ENCODE measurements around the gene ETV6.

The ETV6 gene

DNA sequence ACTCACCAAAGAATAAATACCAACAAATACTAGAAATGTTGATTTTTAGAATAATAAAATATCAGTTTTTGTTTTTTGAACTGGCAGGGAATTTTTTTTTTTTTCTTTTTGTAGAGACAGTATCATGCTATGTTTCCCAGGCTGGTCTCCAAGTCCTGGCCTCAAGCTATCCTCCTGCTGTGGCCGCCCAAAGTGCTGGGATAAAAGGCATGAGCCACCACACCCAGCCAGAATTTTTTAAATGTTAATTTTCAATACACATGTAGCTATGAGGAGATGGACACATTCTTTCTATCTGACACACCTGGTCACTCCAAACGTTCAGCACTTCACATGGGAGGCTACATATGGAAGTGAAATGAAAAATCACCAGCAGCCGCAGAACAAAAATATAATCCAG is 126.8 kb downstream of the ETV6 start:
- DNase-seq (ENCODE audit: low read depth): no peak

DNA sequence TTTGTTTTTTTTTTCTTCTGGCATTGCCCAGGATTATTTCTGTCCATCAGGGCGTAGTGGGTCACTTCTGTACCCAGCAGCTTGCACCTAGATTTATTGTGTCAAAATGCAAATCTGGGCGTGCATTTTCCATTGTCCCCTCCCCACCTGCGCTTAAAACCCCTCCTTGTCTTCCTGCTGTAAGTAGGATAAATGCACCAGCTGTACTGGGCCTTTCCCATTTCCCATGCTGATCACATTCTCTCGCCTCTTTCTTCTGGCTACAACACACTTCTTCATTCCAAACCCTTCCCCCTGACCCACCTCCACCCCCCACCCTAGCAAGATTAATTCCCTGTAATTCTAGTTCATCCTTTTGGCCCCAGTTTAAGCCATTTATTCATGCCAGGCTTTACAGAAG is 128.0 kb downstream of the ETV6 start:
- DNase-seq (ENCODE audit: low read depth): no peak

DNA sequence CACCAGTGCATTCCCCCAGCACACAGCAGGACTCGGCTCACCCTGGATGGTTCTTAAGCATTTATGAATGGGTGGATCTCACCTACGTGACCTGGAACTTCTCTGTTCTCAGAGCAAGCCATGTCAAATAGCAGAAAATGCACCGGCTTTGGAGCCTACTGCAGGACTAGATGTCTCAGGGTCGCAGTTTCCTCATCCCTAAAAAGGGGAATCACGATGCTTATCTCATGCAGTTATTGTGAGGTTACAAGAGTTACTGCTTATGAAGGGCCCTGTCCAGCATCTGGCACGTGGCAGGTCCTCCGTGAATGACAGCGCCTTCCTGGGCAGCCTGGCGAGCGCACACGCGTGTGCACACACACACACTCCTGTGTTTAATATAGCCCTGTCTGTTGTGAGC is 128.5 kb downstream of the ETV6 start:
- no peak for DNase-seq (ENCODE audit: low read depth)

DNA sequence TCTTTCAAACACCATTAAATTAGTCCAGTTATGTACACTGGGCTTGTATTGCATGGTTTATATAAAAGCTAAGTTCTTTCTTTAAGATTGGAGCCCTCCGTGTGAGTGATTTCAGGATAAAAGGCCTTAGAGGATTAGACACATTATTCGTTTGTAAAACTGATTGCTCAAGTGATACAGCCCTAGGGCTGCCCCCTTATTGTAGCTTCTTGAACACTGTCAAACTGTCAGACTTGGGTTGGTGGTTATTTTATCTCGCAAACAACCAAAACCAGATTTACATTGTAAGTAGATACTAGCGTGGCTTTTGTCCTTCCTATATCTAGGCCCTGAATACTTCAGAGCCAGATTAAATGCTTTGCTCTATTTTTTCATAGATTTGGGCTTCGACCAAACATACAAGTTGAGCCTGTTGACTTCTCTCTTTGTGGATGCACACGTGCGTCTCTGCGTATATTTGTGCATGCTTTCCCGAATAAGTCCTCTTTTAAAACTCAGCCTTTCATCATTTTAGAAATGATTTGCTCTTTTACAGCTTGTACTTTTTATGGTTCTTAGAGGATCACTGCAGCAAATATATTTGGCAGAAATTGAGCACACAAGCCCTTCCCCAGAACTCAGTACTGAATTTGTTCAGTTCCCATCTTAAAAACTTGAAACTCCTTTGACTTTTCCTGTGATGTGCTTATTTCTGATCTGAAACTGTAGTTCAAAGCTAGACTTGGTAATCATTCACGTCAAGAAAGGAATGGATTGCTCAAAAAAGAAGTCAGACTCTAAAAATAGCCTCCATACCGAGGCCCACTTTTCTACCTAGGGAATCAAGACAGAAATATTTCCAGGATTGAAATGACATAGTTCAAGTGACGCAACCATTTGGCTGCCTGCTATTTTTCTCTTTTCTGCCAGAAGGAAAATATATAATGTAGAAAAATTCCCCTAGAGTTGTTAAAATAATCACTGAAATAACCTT is 129.5 kb downstream of the ETV6 start:
- no peak for DNase-seq (ENCODE audit: low read depth)

DNA sequence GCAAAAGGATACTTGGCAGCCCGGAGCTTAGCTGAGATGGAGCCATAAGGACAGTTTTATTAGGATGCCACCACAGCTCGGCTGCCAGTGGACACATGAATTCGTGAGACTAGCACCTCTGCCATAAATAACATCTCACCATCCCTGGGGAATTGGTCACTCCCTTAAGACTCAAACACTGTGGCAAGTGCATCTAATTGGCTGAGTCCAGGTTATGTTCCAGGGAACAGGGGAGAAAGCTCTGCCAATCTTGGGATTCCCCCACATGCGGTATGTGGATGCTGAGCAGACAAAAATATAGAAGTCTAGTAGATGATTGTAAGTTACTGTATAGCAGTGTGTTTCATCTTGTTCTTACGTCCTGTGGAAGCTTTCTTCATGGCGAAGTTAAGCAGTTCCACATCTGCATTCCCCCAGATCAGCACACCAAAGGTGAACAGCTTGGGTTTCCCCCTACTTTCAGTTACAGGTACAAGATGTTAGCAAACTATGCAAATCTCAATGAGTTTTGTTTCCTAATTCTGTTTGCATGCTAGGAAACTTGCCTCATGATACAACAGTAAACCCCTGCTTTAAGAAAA is 131.1 kb downstream of the ETV6 start:
- DNase-seq (ENCODE audit: low read depth): no peak

DNA sequence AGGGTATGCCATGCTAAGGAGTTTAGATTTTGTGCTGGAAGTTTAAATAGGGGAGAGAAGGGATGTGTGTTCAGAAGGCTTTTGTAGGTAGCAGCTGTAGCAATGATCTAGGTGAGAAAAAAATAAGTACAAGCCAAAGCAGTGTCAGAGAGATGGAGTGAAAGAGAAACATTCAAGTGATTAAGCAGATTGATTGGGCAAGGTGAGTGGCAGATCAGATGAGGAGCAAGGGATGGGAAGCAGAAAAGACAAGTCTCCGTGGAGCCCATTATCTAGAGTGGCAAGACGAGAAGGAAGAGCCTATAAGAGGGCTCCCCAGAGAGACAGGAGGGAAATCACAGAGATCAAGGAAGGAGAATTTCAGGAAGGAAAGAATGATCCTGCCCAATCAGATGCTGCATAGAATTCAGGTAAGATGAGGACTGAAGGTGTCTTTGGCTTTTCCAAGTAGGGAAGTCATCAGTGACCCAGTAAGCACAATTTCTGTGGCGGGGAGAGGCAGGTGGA is 133.5 kb downstream of the ETV6 start:
- no peak for DNase-seq (ENCODE audit: low read depth)

DNA sequence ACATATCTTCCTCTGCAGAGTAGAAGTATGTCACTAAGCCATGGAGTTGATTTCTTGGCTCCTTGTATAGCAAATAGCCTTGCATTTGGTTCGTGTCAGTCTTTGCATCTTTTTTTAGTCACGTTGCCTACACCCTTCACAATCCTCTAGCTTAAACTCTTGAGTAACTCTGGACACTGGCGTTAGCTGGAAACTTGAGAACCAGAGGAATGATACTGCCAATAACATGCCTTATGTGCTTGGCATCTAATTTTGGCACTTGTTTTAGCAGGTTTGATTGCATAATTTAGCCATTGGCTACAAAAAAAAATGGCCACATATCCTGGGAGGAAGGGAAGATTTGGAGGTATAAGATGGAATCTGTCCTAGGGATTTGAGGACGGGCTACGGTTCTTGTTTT is 136.2 kb downstream of the ETV6 start:
- DNase-seq (ENCODE audit: low read depth): no peak

DNA sequence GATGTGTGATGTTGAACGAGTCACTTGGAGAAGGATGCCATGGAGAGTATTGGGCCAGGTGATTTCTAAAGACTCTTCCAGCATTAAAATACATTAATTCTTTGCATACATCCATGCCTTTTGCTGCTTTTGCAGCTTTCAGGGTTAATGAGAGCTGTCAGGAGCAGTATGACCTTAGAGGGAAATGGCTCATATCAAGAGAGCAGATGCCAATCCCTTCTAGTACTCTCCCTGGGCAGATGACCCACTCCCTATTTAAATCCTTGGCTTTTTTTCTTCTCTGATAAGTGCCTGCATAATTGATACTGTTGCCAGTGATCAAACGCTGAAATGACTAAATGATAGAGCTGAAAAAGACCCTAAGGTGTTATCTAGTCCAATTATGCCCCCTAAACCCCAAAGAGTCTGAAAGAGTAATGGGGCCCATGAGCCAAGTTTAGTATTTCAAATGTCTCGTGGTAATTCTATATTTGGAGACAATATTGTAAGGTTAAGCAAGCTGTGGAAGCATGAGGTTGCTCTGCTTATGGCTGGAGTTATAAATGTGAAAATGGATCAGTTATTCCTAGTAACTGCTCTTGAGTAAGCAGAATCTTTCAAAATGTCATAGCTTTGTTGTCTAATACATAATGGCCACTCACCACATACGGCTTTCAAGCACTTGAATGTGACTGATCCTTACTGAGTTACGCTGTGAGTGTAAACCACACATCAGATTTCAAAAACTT is 137.3 kb downstream of the ETV6 start:
- DNase-seq (ENCODE audit: low read depth): no peak

DNA sequence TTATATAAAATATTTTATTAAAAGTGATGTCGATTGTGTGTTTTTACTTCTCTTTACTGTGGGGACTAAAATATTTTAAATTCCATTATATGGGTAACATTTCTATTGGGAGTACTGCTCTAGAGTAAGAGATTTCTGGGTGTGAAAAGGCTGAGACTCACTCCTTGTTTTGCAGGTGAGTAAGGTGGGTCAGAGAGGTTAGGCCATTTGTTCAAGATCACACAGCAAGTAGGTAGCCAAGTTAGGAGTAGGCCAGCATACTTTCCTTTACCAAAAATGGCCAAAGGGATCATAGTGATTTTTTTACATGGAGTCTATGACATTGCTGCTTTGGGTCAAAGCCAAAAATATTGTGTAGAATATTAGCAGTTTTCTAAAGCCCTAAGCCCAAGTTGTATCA is 138.0 kb downstream of the ETV6 start:
- no peak for DNase-seq (ENCODE audit: low read depth)

DNA sequence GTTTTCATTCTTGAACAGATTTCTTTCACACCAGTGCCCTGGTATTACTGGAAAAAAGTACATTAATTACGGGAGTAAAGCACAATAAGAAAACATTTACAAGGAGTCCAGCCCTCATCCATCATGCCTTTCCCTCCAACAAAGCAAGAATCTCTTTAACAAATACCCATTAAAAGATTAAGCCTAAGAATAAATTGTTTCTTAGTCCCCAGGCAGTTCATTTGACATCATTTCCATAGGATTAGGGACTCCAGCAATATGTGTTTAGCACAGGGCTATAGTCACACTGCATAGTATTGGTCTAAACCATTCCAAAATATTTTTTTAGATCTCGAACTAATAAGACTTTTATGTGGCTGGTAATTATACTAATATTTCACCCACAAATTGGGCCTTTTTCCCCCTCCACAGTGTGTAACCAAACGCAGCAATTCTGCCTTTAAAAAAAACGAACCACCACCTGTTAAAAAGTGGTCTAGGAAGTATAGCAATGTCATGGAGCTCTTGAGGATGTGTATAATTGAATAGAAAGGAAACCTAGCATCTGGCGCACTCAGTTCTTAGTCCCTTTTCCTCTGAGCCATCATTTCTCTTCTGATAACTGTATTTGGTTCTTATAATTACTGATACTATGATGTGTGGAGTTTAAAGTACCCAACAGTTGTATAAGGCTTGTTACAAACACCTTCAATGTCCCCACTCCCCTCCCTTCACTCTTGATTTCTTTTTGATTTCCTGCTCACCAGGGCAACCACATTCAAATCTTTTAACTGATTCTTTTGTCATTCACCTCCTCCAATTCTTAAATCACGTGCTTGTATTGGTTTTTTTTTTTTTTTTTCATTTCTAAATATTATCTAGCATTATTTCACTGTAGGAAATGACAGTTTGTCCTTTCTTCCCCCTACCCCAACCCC is 138.7 kb downstream of the ETV6 start:
- DNase-seq (ENCODE audit: low read depth): no peak

DNA sequence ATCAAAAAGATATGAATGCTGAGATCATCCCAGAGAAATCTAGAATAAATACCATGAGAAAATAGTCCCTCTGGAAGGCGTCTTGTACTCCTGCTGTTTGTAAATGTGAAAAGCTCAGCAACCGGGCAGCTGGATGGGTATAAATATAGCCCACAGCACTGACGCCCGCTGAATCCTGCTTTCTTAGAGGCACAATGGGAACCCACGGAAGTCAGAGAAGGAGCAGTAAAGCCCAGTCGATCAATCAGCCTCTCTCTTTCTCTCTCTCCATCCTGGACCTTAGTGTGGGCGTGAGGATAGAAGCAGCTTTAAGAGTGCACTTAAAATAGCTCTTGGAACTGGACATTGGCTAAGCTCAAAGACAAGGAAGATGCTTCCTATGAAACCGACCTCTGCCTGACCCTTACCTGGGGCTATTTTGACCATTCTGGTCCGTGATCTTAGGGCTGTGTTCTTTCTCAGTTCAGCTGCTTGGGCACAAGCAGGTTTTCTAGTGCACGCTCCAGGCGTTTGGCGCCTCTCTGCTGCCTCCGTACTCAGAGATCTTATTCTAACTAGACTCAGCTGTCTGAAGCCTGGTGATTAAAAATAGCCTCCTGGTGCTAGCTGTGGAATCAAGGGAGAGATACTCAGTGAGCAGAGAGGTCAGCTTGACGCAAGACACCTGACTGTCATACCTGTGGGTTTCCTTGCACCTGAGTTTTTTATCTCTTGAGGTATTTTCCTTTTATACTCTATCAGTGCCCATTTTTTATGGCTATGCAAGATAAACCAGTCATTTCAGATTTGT is 144.6 kb downstream of the ETV6 start:
- no peak for DNase-seq (ENCODE audit: low read depth)

DNA sequence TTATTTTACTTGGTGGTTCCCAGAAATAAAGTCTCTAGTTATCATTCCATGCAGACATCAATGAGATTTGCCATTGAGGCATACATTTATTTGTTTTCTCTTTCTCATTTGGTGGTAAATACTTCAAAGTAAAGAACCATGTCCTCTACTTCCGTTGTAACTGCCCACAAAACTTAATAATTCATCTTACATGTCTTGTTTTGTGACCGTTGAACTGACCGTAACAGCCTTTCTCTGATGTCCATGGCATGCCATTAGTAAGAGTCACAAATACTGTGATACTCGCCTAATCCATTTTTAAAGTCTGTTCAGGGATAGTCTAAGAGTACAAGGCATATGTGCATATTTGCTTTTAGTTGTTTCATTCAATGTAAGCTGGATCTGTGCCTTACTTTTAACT is 145.3 kb downstream of the ETV6 start:
- DNase-seq (ENCODE audit: low read depth): no peak

DNA sequence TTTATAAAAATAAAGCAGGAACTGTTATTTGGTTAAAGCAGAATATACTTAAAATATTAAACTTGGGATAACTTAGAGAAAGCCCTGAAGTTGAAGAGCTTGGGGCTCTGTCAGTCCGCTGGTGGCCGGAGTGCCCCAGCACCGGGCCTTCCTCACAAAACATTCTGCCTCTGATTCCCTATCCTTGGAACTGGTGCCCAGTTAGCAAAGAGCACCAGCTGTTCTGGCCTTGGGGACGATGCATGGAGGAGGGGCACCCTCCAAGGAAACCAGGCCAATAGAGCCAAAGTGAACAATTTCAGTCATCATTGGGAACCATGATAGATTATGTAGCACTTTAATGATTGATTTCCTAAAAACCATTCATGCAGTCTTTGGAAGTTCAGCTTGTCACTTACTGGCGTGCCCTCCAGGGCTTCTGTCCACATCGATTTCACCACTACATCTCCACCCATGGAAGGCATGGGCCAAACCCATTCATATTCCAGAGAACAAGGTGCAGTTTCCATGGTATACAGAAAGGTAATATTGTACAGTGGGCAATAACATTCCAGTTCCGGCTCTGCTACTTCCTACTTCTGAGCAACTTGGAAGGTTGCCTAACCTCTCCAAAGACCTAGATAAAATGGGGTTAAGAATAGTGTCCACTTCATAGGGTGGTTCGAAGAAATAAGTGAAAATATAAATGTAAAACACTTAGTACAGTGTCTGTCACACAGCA is 145.9 kb downstream of the ETV6 start:
- no peak for DNase-seq (ENCODE audit: low read depth)

DNA sequence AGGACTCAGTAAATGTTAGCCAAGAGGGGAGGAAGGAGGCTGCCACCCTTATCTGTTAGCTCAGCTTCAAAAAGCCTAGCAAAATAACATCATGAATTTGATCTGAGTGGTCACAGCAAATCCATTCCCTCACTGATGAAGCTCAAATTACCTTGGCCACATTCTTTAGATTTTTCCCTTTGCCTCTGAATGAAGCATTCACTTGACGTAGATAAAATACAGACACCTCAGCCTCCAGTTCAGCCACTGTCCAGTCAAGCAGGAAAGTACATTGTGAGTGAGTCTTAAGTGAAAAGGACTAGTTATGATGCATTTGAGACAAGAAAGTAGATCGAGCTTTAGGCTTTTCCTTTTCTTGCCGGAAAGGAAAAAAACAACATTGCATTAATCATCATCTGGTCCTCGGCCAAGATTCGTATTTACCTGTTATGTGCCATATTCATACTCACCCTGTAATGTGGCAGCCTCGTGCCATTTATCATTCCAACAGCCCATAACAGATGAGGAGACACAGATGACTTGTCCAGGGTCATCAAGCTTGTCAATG is 146.5 kb downstream of the ETV6 start:
- no peak for DNase-seq (ENCODE audit: low read depth)

DNA sequence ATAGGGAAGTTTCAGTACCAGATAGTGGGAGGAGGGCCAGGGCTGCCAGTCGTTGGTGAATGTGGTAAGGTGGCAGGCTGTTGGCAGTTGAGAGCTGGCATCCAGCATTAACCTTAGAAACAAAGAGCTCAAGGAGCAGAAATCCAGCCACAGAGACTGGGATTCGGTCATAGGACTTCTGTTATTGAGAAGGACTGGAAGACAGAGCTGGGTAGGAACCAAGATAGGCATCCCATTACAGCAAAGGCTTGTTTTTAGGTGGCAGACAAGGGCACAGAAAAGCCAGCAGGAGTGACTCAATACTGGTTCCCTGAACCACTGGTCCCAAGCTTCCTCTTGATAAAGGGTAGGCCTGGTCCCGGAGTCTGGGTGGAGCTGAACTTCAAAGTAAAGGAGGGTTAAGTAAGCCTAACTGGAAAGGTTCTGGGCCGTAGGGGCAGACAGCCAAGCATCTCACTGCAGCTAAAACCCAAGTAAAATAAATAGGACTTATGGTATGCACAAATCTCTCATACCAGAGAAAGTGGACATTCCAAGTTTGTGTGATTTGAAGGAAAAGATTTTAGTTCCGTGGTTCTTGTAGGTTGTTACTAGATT is 147.9 kb downstream of the ETV6 start:
- DNase-seq (ENCODE audit: low read depth): no peak

DNA sequence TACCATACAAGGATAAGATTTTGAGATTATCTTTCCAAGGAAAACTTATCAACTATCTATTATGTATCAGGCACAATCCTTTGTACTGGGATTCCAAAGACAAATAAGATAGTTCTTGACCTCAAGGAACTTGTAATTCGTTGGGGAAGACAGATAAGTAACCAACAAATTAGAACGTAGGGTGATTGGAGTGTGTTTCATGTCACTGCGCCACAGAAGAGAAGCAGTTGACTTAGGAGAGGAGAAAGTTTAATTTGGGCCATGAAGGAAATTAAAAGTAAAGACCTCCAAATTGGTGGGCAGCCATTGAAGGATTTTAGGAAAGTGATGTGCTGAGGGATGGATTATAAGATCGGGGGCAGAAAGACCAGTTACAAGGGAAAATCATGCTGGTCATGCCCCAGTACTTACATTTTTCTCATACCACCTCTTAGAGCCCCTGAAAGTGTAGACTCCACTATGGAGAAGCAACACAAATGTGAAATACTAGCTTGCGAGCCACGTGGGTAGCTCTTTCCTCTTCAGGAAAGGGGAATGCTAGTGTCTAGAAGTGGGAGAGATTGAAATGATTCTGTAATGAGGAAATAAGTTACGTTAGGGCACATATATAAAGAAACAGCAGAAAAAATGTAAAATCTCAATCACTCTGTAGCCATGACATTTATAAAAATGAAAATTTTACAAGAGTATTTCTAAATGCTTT is 148.7 kb downstream of the ETV6 start:
- DNase-seq (ENCODE audit: low read depth): no peak

DNA sequence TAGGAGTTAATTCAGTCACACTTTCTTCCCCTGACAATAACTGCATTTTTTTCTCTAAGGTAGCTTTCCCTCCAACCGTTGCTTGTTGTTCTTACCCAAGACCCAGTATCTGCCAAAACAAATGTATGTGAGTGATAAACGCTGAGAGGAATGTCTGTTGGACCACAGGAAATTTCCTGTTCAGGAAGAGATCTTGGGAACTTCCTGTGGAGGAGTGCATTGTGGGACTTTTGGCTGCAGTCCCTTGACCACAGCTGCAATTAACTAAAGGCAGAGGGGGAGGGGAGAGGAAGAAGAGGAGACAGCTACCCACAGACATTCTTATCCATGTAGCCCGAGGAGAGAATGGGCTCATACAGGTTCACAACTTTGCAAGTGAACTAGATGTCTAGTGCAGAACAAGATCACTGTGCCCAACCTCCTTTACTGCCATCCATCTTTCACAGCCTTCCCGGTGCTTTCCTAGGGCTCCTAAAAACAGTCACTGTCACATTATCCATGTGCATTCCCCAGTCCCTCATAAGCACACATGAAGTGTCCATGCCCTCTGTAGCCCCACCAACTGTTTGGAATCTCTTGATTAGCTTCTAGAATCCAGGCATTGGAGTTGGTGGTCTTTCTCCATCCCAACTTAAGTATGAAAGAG is 149.5 kb downstream of the ETV6 start:
- no peak for DNase-seq (ENCODE audit: low read depth)

DNA sequence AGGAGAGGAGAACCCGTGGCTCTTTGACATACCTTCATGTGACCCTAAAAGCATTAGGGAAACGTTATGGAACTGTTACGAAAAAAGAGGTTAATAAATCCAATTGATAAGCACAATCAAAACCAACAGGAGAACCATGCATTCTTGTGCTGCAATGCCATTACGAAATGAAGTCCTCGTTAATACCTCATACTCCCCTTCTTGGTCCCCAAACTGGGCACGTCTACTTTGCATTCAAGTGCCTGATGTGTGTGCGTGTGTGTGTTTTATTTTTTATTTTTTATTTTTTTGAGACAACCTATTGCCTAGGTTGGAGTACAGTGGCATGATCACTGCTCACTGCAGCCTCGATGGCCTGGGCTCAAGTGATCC is 150.0 kb downstream of the ETV6 start:
- no peak for DNase-seq (ENCODE audit: low read depth)
